Measurements from ENCODE around the gene ZBTB7C. TPM values are rescaled to one million over a fixed set of nuclear protein-coding genes. Genes with fewer than 3 reads are reported as not detected.

The ZBTB7C gene
- total and polyA plus RNA-seq, 2 donors (not counting 1 experiment from before 2014, with no cell fraction given): not detected

GRCh38 chr18:48181087-48181823 lies 227.9 kb downstream of the ZBTB7C start:
- 71% methylated on average over 3 of the region's 3 CpGs for WGBS (ENCODE audit: insufficient coverage)

More at GRCh38 chr18:48181087-48181823, 227.9 kb downstream of the ZBTB7C start:
- intact Hi-C loops (cut with micrococcal nuclease): no loop called here
- Histone ChIP-seq H3K79me2 (ENCODE audit: control insufficient read depth, insufficient read depth, low read length) (no peaks in the 10 kb centered on the region), H3K27me3 (replicated peaks in 1 of 4; ENCODE audit: control extremely low read depth in 1 of 4, control insufficient read depth in 3 of 4, insufficient read depth in 4 of 4, low read length in 3 of 4) (no peaks in the 10 kb centered on the region), H2AFZ (ENCODE audit: insufficient read depth, low read depth, low read length, poor library complexity, severe bottlenecking) (no peak overlapping the region), H3K4me1 (ENCODE audit: control insufficient read depth in 2 of 2, insufficient read depth in 2 of 2, low read length in 2 of 2) (no peaks in the 10 kb centered on the region), H3K4me3 (ENCODE audit: control extremely low read depth in 1 of 5, extremely low read depth in 1 of 5, insufficient read depth in 1 of 5, low read depth in 2 of 5, low read length in 4 of 5) (no peak overlapping the region), H4K20me1 (ENCODE audit: control insufficient read depth, insufficient read depth, low read length, poor library complexity, severe bottlenecking) (no peaks in the 10 kb centered on the region), H3K27ac (ENCODE audit: low read length in 2 of 2) (no peak overlapping the region), H3K9ac (ENCODE audit: low read length) (no peak overlapping the region), H3K9me3 (ENCODE audit: control extremely low read depth in 1 of 3, control insufficient read depth in 2 of 3, insufficient read depth in 1 of 3, low read length in 2 of 3) (peaks cover 0 to 16% (median 0%) of the 10 kb centered on the region in 3 donors), H3K36me3 (replicated peaks in 1 of 2; ENCODE audit: control extremely low read depth in 1 of 2, control insufficient read depth in 1 of 2, extremely low read depth in 1 of 2, insufficient read depth in 2 of 2, low read length in 1 of 2) (no peaks in the 10 kb centered on the region), H3K4me2 (replicated peaks; ENCODE audit: low read depth, low read length, poor library complexity, severe bottlenecking) (no peak overlapping the region)
- TF ChIP-seq CTCF (IDR thresholded peaks at IDR 0.05) (no peak), EZH2 (IDR thresholded peaks at IDR 0.05; ENCODE audit: borderline replicate concordance, insufficient read depth, low read depth, low read length, poor library complexity, severe bottlenecking) (no peak)
- ATAC-seq (ENCODE audit: low read depth): no peak
- Mint-ChIP-seq H3K4me1 (no peaks in the 10 kb centered on the region), H3K9me3 (ENCODE audit: insufficient read depth) (peaks cover 3% of the 10 kb centered on the region), H3K27me3 (peaks cover 30% of the 10 kb centered on the region), H3K27ac (no peak overlapping the region), H3K4me3 (no peak overlapping the region)
- ChIA-PET CTCF (no interaction called here), POLR2A (no interaction called here)
- DNase-seq: no peak

All from B cell (primary cell).